Activated naive CD8-positive, alpha-beta T cell treated with anti-CD3 and anti-CD28 coated beads for 36 hours (primary cell): Measurements from ENCODE around the gene OR4E1. TPM values are rescaled to one million over a fixed set of nuclear protein-coding genes. Genes with fewer than 3 reads are reported as not detected.

Experiments
- DNase-seq: peaks from one replicate; pipeline ENCODE4 v3.0.0; 2021
- H3K27ac Mint-ChIP-seq: one replicate; pipeline ENCODE4 v1.8.0; 2022; ENCODE audit warnings: mild to moderate bottlenecking, moderate library complexity, mixed read lengths
- H3K27me3 Mint-ChIP-seq: one replicate; pipeline ENCODE4 v1.8.0; 2022; ENCODE audit warnings: mild to moderate bottlenecking, mixed read lengths
- H3K36me3 Mint-ChIP-seq: one replicate; pipeline ENCODE4 v1.8.0; 2021; ENCODE audit warnings: mild to moderate bottlenecking, mixed read lengths
- H3K4me1 Mint-ChIP-seq: one replicate; pipeline ENCODE4 v1.8.0; 2021; ENCODE audit warnings: mixed read lengths
- H3K4me3 Mint-ChIP-seq: one replicate; pipeline ENCODE4 v1.8.0; 2022; ENCODE audit warnings: mild to moderate bottlenecking, moderate library complexity, mixed read lengths
- H3K9me3 Mint-ChIP-seq: one replicate; pipeline ENCODE4 v1.8.0; 2022; ENCODE audit warnings: mixed read lengths
- total RNA-seq, 2 experiments: library from RNA; stranded (reverse); gene quantifications; one replicate each; pipeline ENCODE4 v1.2.3, GENCODE V29; 2021

OR4E1 gene
- total RNA-seq, 2 experiments from 2014 or later: not detected

GRCh38 chr14:21626491-21627230 is 47.0 kb downstream of the OR4E1 start:
- DNase-seq: no peak
- peaks cover 2% of the 10 kb centered on the region for H3K36me3 Mint-ChIP-seq
- H3K27ac Mint-ChIP-seq: no peak overlapping the region

More at GRCh38 chr14:21626491-21627230, 47.0 kb downstream of the OR4E1 start:
- no peak overlapping the region for H3K4me3 Mint-ChIP-seq
- no peaks in the 10 kb centered on the region for H3K4me1 Mint-ChIP-seq
- H3K9me3 Mint-ChIP-seq: no peaks in the 10 kb centered on the region
- peaks cover 8% of the 10 kb centered on the region for H3K27me3 Mint-ChIP-seq

Other genes with a start within 250 kb of the OR4E1 start
- 10 to 100 TPM; 78.5 to 86.2 TPM for gene CHD8, start 217.7 kb downstream of the OR4E1 start, total RNA-seq
- gene RAB2B, start 196.9 kb downstream of the OR4E1 start, total RNA-seq: 10 to 100 TPM; 17.3 to 21.0 TPM
- gene TOX4, start 196.6 kb downstream of the OR4E1 start, total RNA-seq: 10 to 100 TPM; 76.5 to 78.0 TPM
- 10 to 100 TPM; 52.2 to 54.2 TPM for gene METTL3, start 162.5 kb downstream of the OR4E1 start, total RNA-seq
- gene SALL2, start 147.5 kb downstream of the OR4E1 start, total RNA-seq: 1 to 10 TPM; 4.4 to 5.2 TPM
- gene OR10G3, start 93.7 kb downstream of the OR4E1 start, total RNA-seq: not detected
- not detected for gene OR10G2, start 38.9 kb downstream of the OR4E1 start, total RNA-seq
- not detected for gene OR4E2, start 20.0 kb downstream of the OR4E1 start, total RNA-seq